HG03521 (cell line): ENCODE results near the gene BRI3.

Experiments
- ATAC-seq: cut with Tn5 transposase; IDR thresholded peaks from one replicate; pipeline ENCODE4 v1.9.1; 2021; ENCODE audit warnings: mild to moderate bottlenecking, moderate library complexity; ENCODE audit not compliant: unreplicated experiment

BRI3 gene

GRCh38 chr7:98280791-98281756 is at the start of gene BRI3:
Gene BRI3 (plus strand): TSS chr7:98281686. CDS start chr7:98281796, 110 bp downstream.
- peak; percentile 76 for ATAC-seq

GRCh38 chr7:98232263-98232585 is 49.3 kb upstream of the BRI3 start:
- no peak for ATAC-seq

- no peak for ATAC-seq
Measured at GRCh38 chr7:98232799-98233198, 48.7 kb upstream of the BRI3 start.

- no peak for ATAC-seq
Measured at GRCh38 chr7:98233219-98234070, 48.0 kb upstream of the BRI3 start.

- ATAC-seq, result no peak
Measured at GRCh38 chr7:98234429-98235147, 46.9 kb upstream of the BRI3 start.

- ATAC-seq, result no peak
Measured at GRCh38 chr7:98235901-98236300, 45.6 kb upstream of the BRI3 start.

- ATAC-seq, result no peak
Measured at GRCh38 chr7:98236355-98237185, 44.9 kb upstream of the BRI3 start.

GRCh38 chr7:98238076-98238475 is 43.4 kb upstream of the BRI3 start:
- ATAC-seq, result no peak

GRCh38 chr7:98238976-98239375 is 42.5 kb upstream of the BRI3 start:
- ATAC-seq, result no peak

GRCh38 chr7:98240961-98241673 is 40.4 kb upstream of the BRI3 start:
- ATAC-seq, result no peak

GRCh38 chr7:98241674-98242241 is 39.7 kb upstream of the BRI3 start:
- ATAC-seq, result no peak

GRCh38 chr7:98242342-98242741 is 39.1 kb upstream of the BRI3 start:
- no peak for ATAC-seq

GRCh38 chr7:98242934-98243333 is 38.6 kb upstream of the BRI3 start:
- ATAC-seq, result no peak

GRCh38 chr7:98244871-98245270 is 36.6 kb upstream of the BRI3 start:
- no peak for ATAC-seq

GRCh38 chr7:98248156-98248555 is 33.3 kb upstream of the BRI3 start:
- ATAC-seq, result no peak

- no peak for ATAC-seq
Measured at GRCh38 chr7:98249106-98249505, 32.4 kb upstream of the BRI3 start.

- no peak for ATAC-seq
Measured at GRCh38 chr7:98250789-98251188, 30.7 kb upstream of the BRI3 start.

- ATAC-seq, result no peak
Measured at GRCh38 chr7:98251231-98251600, 30.3 kb upstream of the BRI3 start.
